NB4 (cell line): ENCODE data around the gene DPP8.

Experiments used
- DNase-seq: peaks from one replicate; pipeline ENCODE4 v3.0.0; 2010; ENCODE audit warnings: low read depth
- H3K4me3 ChIP-seq: one replicate; pipeline ENCODE4 v1.5.1; 2011; ENCODE audit warnings: mild to moderate bottlenecking, low read depth, low read length, moderate library complexity
- MYC ChIP-seq: IDR thresholded peaks from 2 replicates; pipeline ENCODE4 v1.6.1; 2011; ENCODE audit warnings: low read depth, low read length
- POLR2A ChIP-seq: IDR thresholded peaks from 2 replicates; pipeline ENCODE4 v1.6.1; 2011; ENCODE audit warnings: mild to moderate bottlenecking; ENCODE audit not compliant: insufficient read length; ENCODE audit errors: extremely low read depth
- TF ChIP-seq, protein P1 (sequence below): IDR thresholded peaks from one replicate; pipeline ENCODE4 v1.5.1; 2012; ENCODE audit warnings: low read depth, low read length
- TF ChIP-seq, protein P2 (sequence below): IDR thresholded peaks from 2 replicates; pipeline ENCODE4 v1.6.1; 2011; ENCODE audit warnings: low read depth, low read length

DPP8 gene

DNA sequence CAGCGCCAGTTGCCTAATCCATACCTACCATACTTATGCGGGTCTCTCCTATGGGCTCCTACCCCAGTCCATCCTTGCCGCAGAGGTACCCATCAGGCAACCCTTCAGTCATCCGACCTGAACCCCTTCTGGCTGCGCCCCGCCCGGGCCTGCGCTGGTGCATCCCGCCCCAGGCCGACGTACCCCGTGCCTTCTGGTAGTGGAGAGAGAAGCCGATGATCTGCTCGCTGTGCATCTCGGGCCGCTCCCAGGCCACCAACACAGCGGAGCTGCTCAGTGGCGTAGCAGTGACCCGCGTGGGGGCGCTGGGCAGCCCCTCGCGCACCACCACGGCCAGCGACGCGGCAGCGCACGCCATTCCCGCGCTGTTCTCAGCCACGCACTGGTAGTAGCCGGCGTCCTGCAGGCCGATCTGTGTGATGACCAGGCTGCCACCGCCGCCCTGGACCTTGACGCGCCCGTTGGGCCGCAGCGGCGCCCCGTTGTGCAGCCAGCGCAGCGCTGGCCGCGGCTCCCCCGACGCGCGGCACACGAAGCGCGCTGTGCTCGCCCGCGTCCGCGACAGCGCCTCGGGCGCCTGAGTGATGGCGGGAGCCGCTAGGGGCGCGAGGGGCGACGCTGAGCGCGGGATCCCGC, 121.8 kb downstream of the DPP8 start:
- H3K4me3 ChIP-seq, result no peak overlapping the region
- TF ChIP-seq, protein P1, sequence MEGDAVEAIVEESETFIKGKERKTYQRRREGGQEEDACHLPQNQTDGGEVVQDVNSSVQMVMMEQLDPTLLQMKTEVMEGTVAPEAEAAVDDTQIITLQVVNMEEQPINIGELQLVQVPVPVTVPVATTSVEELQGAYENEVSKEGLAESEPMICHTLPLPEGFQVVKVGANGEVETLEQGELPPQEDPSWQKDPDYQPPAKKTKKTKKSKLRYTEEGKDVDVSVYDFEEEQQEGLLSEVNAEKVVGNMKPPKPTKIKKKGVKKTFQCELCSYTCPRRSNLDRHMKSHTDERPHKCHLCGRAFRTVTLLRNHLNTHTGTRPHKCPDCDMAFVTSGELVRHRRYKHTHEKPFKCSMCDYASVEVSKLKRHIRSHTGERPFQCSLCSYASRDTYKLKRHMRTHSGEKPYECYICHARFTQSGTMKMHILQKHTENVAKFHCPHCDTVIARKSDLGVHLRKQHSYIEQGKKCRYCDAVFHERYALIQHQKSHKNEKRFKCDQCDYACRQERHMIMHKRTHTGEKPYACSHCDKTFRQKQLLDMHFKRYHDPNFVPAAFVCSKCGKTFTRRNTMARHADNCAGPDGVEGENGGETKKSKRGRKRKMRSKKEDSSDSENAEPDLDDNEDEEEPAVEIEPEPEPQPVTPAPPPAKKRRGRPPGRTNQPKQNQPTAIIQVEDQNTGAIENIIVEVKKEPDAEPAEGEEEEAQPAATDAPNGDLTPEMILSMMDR, result no peak
- no peak for TF ChIP-seq POLR2A
- TF ChIP-seq, protein P2, sequence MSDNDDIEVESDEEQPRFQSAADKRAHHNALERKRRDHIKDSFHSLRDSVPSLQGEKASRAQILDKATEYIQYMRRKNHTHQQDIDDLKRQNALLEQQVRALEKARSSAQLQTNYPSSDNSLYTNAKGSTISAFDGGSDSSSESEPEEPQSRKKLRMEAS, result no peak
- no peak for TF ChIP-seq MYC
- DNase-seq, result no peak

DNA sequence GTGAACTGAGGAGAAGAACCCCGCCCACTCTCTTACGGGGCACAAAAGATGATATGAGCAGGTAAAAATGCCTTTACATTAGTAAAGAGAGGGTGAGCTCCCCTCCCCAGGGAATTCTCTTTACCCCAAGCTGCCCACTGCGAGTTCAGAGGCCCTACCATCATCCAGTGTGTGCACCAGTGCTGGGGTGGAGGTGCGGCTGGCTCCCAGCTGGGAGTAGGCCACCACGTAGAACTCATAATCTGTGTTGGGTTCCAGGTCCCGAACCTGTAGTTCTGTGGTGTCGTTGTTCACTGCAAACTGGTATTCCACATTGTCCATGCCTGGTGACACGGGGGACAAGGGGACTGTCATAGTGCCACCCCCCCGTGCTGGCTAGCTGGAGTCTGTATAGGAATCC, 122.6 kb downstream of the DPP8 start:
- TF ChIP-seq MYC (no peak), POLR2A (no peak)
- TF ChIP-seq, protein P1, result no peak
- TF ChIP-seq, protein P2, result no peak
- DNase-seq, result no peak
- H3K4me3 ChIP-seq, result no peak overlapping the region

DNA sequence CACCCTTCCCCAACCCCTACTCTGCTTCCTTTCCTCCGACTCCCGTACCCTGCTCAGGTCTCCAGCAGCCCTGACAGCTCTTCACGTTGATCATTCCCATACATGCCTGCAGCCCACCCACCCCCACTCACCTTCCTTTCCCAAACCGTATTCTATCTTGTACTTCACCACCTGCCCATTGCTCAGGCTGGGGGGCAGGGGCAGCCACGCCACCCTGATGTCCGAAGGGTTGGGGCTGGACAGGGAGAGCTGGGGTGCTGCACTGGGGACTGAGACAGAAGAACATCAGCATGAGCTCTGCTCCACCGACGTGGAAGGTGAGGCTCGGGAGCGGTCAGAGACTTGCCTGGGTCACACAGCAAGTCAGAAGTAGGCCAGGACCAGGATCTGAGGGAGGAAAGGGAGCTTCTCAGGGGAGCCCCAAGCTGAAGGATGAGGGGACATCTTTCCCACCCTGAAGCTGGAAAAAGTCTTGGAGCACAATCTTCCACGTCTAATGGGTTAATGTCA, 123.2 kb downstream of the DPP8 start:
- H3K4me3 ChIP-seq, result no peak overlapping the region
- no peak for DNase-seq
- TF ChIP-seq, protein P1, result no peak
- TF ChIP-seq, protein P2, result no peak
- TF ChIP-seq MYC (no peak), POLR2A (no peak)

DNA sequence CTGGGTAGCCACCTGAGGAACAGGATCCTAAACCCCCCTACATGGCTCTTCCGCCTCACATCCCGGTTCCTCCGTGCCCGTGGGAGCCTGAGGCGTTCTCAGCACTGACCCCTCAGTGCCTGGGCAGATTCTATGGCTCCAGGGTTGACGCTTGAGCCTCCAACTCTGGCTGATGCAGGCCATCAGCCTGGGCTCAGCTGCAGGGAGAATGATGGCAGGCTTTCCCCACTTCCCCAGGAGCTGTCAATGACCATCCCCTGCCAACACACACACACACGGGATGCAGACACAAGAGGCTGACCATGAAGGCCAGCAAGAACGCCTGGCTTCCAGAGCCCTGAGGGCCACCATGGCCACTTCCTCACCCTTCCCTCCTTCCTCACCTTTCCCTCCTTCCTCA, 123.9 kb downstream of the DPP8 start:
- H3K4me3 ChIP-seq, result no peak overlapping the region
- no peak for DNase-seq
- TF ChIP-seq, protein P1, result no peak
- no peak for TF ChIP-seq MYC
- TF ChIP-seq, protein P2, result no peak
- no peak for TF ChIP-seq POLR2A

DNA sequence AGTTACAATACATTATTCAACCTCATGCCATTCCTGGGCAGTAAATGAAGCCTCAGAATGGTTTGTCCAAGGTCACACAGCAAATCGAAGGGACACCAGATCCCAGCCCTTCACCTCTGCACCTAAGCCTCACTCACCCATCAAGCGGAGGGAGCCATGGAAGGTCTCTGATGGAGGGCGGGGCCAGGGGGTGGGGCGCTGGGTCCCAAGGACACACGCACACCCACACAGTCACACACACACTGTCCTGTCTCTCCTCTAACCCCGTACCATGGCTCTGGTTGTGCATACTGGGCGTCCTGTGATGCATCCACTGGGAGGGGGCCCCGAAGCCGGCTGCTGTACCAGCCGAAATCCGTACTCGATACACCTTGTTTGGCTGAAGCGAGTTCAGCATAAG, 124.4 kb downstream of the DPP8 start:
- TF ChIP-seq, protein P1, result no peak
- TF ChIP-seq POLR2A, result no peak
- TF ChIP-seq, protein P2, result no peak
- TF ChIP-seq MYC, result no peak
- DNase-seq, result no peak
- no peak overlapping the region for H3K4me3 ChIP-seq
